Activated T-cell treated with anti-CD3 and anti-CD28 coated beads, Interleukin-2, amount 50 U/mL, for 72 hours (primary cell): ENCODE measurements around the gene RASL10A. TPM values are rescaled to one million over a fixed set of nuclear protein-coding genes. Genes with fewer than 3 reads are reported as not detected.
A peak's percentile ranks its signal among the peaks of the same experiment; 100 is the strongest.

ENCODE experiments used
- ATAC-seq, 2 donors: fragments of 150-1000 bp; cut with Tn5 transposase; replicated peaks in 1 of 2; 2 replicates each; pipeline ENCODE4 v1.10.0; 2021; ENCODE audit warnings: moderate library complexity in 2 of 2, mild to moderate bottlenecking in 1 of 2
- DNase-seq, 2 donors: peaks; one replicate each; pipeline ENCODE4 v3.0.0; 2021 to 2022; ENCODE audit warnings: mixed read lengths in 1 of 2
- H3K27ac Mint-ChIP-seq: one replicate; pipeline ENCODE4 v1.8.0; 2022; ENCODE audit warnings: mild to moderate bottlenecking, moderate library complexity, mixed read lengths
- H3K27me3 Mint-ChIP-seq: one replicate; pipeline ENCODE4 v1.8.0; 2022; ENCODE audit warnings: low read depth, mixed read lengths
- H3K36me3 Mint-ChIP-seq, 2 donors: one replicate each; pipeline ENCODE4 v1.8.0; 2022; ENCODE audit warnings: mixed read lengths in 2 of 2, mild to moderate bottlenecking in 1 of 2; ENCODE audit not compliant: insufficient read depth in 2 of 2
- H3K4me1 Mint-ChIP-seq: one replicate; pipeline ENCODE4 v1.8.0; 2022; ENCODE audit warnings: low read depth, mixed read lengths
- H3K4me3 Mint-ChIP-seq, 2 donors: one replicate each; pipeline ENCODE4 v1.8.0; 2022; ENCODE audit warnings: mild to moderate bottlenecking in 2 of 2, mixed read lengths in 2 of 2, moderate library complexity in 2 of 2
- H3K9me3 Mint-ChIP-seq, 2 donors: one replicate each; pipeline ENCODE4 v1.8.0; 2022; ENCODE audit warnings: mixed read lengths in 2 of 2
- total RNA-seq, 2 donors: library from RNA; stranded (reverse); gene quantifications; one replicate each; pipeline ENCODE4 v1.2.3, GENCODE V29; 2022

RASL10A gene
- total RNA-seq, 2 donors from 2014 or later, result 0.84 TPM; not detected in 1

GRCh38 chr22:29275819-29276565 is 39.5 kb downstream of the RASL10A start:
- ATAC-seq (no peak), DNase-seq (no peak)
- Mint-ChIP-seq H3K27me3 (no peaks in the 10 kb centered on the region), H3K4me3 (peak overlapping the region in 1 of 2 donors; percentile 50), H3K36me3 (peaks cover 19 to 69% of the 10 kb centered on the region in 2 donors), H3K9me3 (no peaks in the 10 kb centered on the region), H3K4me1 (peaks cover 66% of the 10 kb centered on the region), H3K27ac (peak overlapping the region; percentile 92)

GRCh38 chr22:29275167-29275566 is 40.3 kb downstream of the RASL10A start:
- Mint-ChIP-seq H3K4me1 (peaks cover 74% of the 10 kb centered on the region), H3K9me3 (no peaks in the 10 kb centered on the region), H3K27ac (peak overlapping the region; percentile 92), H3K36me3 (peaks cover 23 to 68% of the 10 kb centered on the region in 2 donors), H3K4me3 (no peak overlapping the region), H3K27me3 (no peaks in the 10 kb centered on the region)
- ATAC-seq (no peak), DNase-seq (no peak)

GRCh38 chr22:29272624-29273023 is 42.9 kb downstream of the RASL10A start:
- ATAC-seq (no peak), DNase-seq (no peak)
- Mint-ChIP-seq H3K27me3 (no peaks in the 10 kb centered on the region), H3K27ac (peak overlapping the region; percentile 82), H3K9me3 (no peaks in the 10 kb centered on the region), H3K4me3 (peak overlapping the region in 1 of 2 donors; percentile 81), H3K36me3 (peaks cover 24 to 62% of the 10 kb centered on the region in 2 donors), H3K4me1 (peaks cover 84% of the 10 kb centered on the region)

- no peak for DNase-seq
- no peaks in the 10 kb centered on the region for H3K9me3 Mint-ChIP-seq
- peak overlapping the region; percentile 96 for H3K27ac Mint-ChIP-seq
- ATAC-seq, result no peak
- peak overlapping the region; percentile 81 to 98 for H3K4me3 Mint-ChIP-seq
- no peaks in the 10 kb centered on the region for H3K27me3 Mint-ChIP-seq
- H3K36me3 Mint-ChIP-seq, result peaks cover 19 to 47% of the 10 kb centered on the region in 2 donors
- peaks cover 81% of the 10 kb centered on the region for H3K4me1 Mint-ChIP-seq
These were observed 44.8 kb downstream of the RASL10A start for GRCh38 chr22:29270475-29271271.

GRCh38 chr22:29269731-29270474 is 45.6 kb downstream of the RASL10A start:
- Mint-ChIP-seq H3K4me3 (peak overlapping the region; percentile 81 to 98), H3K4me1 (peaks cover 73% of the 10 kb centered on the region), H3K9me3 (no peaks in the 10 kb centered on the region), H3K36me3 (peaks cover 16 to 45% of the 10 kb centered on the region in 2 donors), H3K27me3 (no peaks in the 10 kb centered on the region), H3K27ac (peak overlapping the region; percentile 98)
- DNase-seq (peak in 1 of 2 donors; percentile 16), ATAC-seq (no peak)

GRCh38 chr22:29269230-29269604 is 46.3 kb downstream of the RASL10A start:
- no peak for DNase-seq
- Mint-ChIP-seq H3K27me3 (no peaks in the 10 kb centered on the region), H3K9me3 (no peaks in the 10 kb centered on the region), H3K4me1 (peaks cover 66% of the 10 kb centered on the region), H3K4me3 (peak overlapping the region; percentile 81 to 98), H3K27ac (peak overlapping the region; percentile 98), H3K36me3 (peaks cover 15 to 39% of the 10 kb centered on the region in 2 donors)
- no peak for ATAC-seq

- peak; percentile 51 to 54 for DNase-seq
- Mint-ChIP-seq H3K9me3 (no peaks in the 10 kb centered on the region), H3K36me3 (peaks cover 15 to 35% of the 10 kb centered on the region in 2 donors), H3K27ac (peak overlapping the region; percentile 98), H3K27me3 (no peaks in the 10 kb centered on the region), H3K4me3 (peak overlapping the region; percentile 81 to 98), H3K4me1 (peaks cover 61% of the 10 kb centered on the region)
- peak; percentile 32 to 35 for ATAC-seq
These were observed 46.8 kb downstream of the RASL10A start for GRCh38 chr22:29268511-29269229.

GRCh38 chr22:29267858-29268510 is 47.5 kb downstream of the RASL10A start, which contains the start of the genes EWSR1 and RHBDD3:
Gene EWSR1, plus strand, starts transcription at chr22:29268268. Its CDS starts 69 bp downstream, at chr22:29268337.
Gene RHBDD3, minus strand, starts transcription at chr22:29267981. Its CDS starts 2,355 bp downstream, at chr22:29265626.
- no peaks in the 10 kb centered on the region for H3K9me3 Mint-ChIP-seq
- H3K27ac Mint-ChIP-seq, result peak within 1 kb of the TSS; percentile 98
- peak within 1 kb of the TSS; percentile 81 to 98 for H3K4me3 Mint-ChIP-seq
- no peaks in the 10 kb centered on the region for H3K27me3 Mint-ChIP-seq
- ATAC-seq, result peak; percentile 92 to 93
- DNase-seq, result peak; percentile 96 to 99
- peaks cover 54% of the 10 kb centered on the region for H3K4me1 Mint-ChIP-seq
- peaks cover 13 to 28% of the 10 kb centered on the region in 2 donors for H3K36me3 Mint-ChIP-seq

- H3K4me3 Mint-ChIP-seq, result peak overlapping the region; percentile 81 to 98
- peak overlapping the region; percentile 93 for H3K27ac Mint-ChIP-seq
- no peaks in the 10 kb centered on the region for H3K9me3 Mint-ChIP-seq
- no peak for DNase-seq
- H3K36me3 Mint-ChIP-seq, result peaks cover 13 to 26% of the 10 kb centered on the region in 2 donors
- H3K4me1 Mint-ChIP-seq, result peaks cover 48% of the 10 kb centered on the region
- no peak for ATAC-seq
- no peaks in the 10 kb centered on the region for H3K27me3 Mint-ChIP-seq
These were observed 48.0 kb downstream of the RASL10A start for GRCh38 chr22:29267462-29267857.

GRCh38 chr22:29266564-29267461 is 48.7 kb downstream of the RASL10A start:
- DNase-seq, result no peak
- no peak for ATAC-seq
- H3K27ac Mint-ChIP-seq, result peak overlapping the region; percentile 93
- peaks cover 42% of the 10 kb centered on the region for H3K4me1 Mint-ChIP-seq
- no peaks in the 10 kb centered on the region for H3K9me3 Mint-ChIP-seq
- H3K36me3 Mint-ChIP-seq, result peaks cover 13 to 20% of the 10 kb centered on the region in 2 donors
- no peaks in the 10 kb centered on the region for H3K27me3 Mint-ChIP-seq
- H3K4me3 Mint-ChIP-seq, result peak overlapping the region; percentile 81 to 98

GRCh38 chr22:29265929-29266328 is 49.6 kb downstream of the RASL10A start:
- Mint-ChIP-seq H3K4me1 (peaks cover 33% of the 10 kb centered on the region), H3K9me3 (no peaks in the 10 kb centered on the region), H3K4me3 (peak overlapping the region in 1 of 2 donors; percentile 98), H3K27me3 (no peaks in the 10 kb centered on the region), H3K36me3 (peaks cover 13 to 15% of the 10 kb centered on the region in 2 donors), H3K27ac (peak overlapping the region; percentile 70)
- no peak for ATAC-seq
- DNase-seq, result no peak
